ENCODE results near the gene LMBRD2.
A peak's percentile ranks its signal among the peaks of the same experiment; 100 is the strongest.

Gene LMBRD2

GRCh38 chr5:36108758-36109460 is 42.8 kb downstream of the LMBRD2 start:
- DNase-seq (ENCODE audit: low spot score) = no peak

- no peak for DNase-seq (ENCODE audit: low spot score)
Measured at GRCh38 chr5:36105819-36106218, 45.9 kb downstream of the LMBRD2 start.

GRCh38 chr5:36099748-36100147 is 51.9 kb downstream of the LMBRD2 start:
- no peak for DNase-seq (ENCODE audit: low spot score)

GRCh38 chr5:36096486-36096885 is 55.2 kb downstream of the LMBRD2 start:
- DNase-seq (ENCODE audit: low spot score) = no peak

GRCh38 chr5:36089989-36090388 is 61.7 kb downstream of the LMBRD2 start:
- DNase-seq (ENCODE audit: low spot score) = peak; percentile 7

- DNase-seq (ENCODE audit: low spot score) = peak; percentile 33
Measured at GRCh38 chr5:36079200-36079781, 72.4 kb downstream of the LMBRD2 start.

GRCh38 chr5:36078430-36078829 is 73.3 kb downstream of the LMBRD2 start:
- DNase-seq (ENCODE audit: low spot score) = no peak

- DNase-seq (ENCODE audit: low spot score) = no peak
Measured at GRCh38 chr5:36073595-36074216, 78.0 kb downstream of the LMBRD2 start.

- DNase-seq (ENCODE audit: low spot score) = no peak
Measured at GRCh38 chr5:36070687-36071571, 80.8 kb downstream of the LMBRD2 start.

- no peak for DNase-seq (ENCODE audit: low spot score)
Measured at GRCh38 chr5:36068751-36069281, 82.9 kb downstream of the LMBRD2 start.

GRCh38 chr5:36066540-36067210 is 85.0 kb downstream of the LMBRD2 start, which contains the start of gene UGT3A2:
TSS of gene UGT3A2 (minus strand) at chr5:36066882. CDS start at chr5:36066789, 93 bp downstream.
- DNase-seq (ENCODE audit: low spot score) = no peak

- DNase-seq (ENCODE audit: low spot score) = no peak
Measured at GRCh38 chr5:36066001-36066539, 85.6 kb downstream of the LMBRD2 start.

GRCh38 chr5:36060420-36060887 is 91.2 kb downstream of the LMBRD2 start:
- no peak for DNase-seq (ENCODE audit: low spot score)

- DNase-seq (ENCODE audit: low spot score) = no peak
Measured at GRCh38 chr5:36059571-36060419, 91.9 kb downstream of the LMBRD2 start.

- DNase-seq (ENCODE audit: low spot score) = no peak
Measured at GRCh38 chr5:36058776-36059175, 92.9 kb downstream of the LMBRD2 start.

- DNase-seq (ENCODE audit: low spot score) = no peak
Measured at GRCh38 chr5:36057386-36057785, 94.3 kb downstream of the LMBRD2 start.

GRCh38 chr5:36056422-36056821 is 95.3 kb downstream of the LMBRD2 start:
- DNase-seq (ENCODE audit: low spot score) = no peak

- DNase-seq (ENCODE audit: low spot score) = no peak
Measured at GRCh38 chr5:36055984-36056383, 95.7 kb downstream of the LMBRD2 start.

GRCh38 chr5:36054647-36055046 is 97.0 kb downstream of the LMBRD2 start:
- no peak for DNase-seq (ENCODE audit: low spot score)

- no peak for DNase-seq (ENCODE audit: low spot score)
Measured at GRCh38 chr5:36052538-36052937, 99.1 kb downstream of the LMBRD2 start.

Measured in hematopoietic multipotent progenitor cell treated with erythropoietin and hydrocortisone succinate and interleukin-3 and kit ligand, for 17 days (in vitro differentiated cells).